Measurements from ENCODE around the gene TYMP. TPM values are rescaled to one million over a fixed set of nuclear protein-coding genes. Genes with fewer than 3 reads are reported as not detected.

TYMP gene
- total and polyA plus RNA-seq, 2 of the 8 experiments (the other 6 are each of a cell fraction or from before 2014, with no cell fraction given): 0.43 to 0.48 TPM

GRCh38 chr22:50561401-50562358 is 31.9 kb upstream of the TYMP start:
- no peak overlapping the region for H3K9ac ChIP-seq (replicated peaks in 1 of 4; ENCODE audit: extremely low read depth in 1 of 4, low read depth in 3 of 4, low read length in 3 of 4)
- no peak overlapping the region for H2BK120ac ChIP-seq (replicated peaks; ENCODE audit: low read depth, low read length)
- H3K36me3 ChIP-seq (ENCODE audit: control insufficient read depth in 2 of 4, insufficient read depth in 4 of 4, low read length in 3 of 4): no peaks in the 10 kb centered on the region
- no peaks in the 10 kb centered on the region for H4K20me1 ChIP-seq (replicated peaks in 1 of 2; ENCODE audit: control insufficient read depth in 1 of 2, insufficient read depth in 2 of 2, low read length in 2 of 2)
- H3K23me2 ChIP-seq (ENCODE audit: low read depth, low read length): peaks cover 3% of the 10 kb centered on the region; the same call in 1 of the 2 replicates
- no peak overlapping the region for H3K14ac ChIP-seq (ENCODE audit: insufficient read length)
- peaks cover 0 to 5% (median 3%) of the 10 kb centered on the region in 4 experiments; a peak in 5 of 7 replicates for H3K27me3 ChIP-seq (replicated peaks in 1 of 4; ENCODE audit: control insufficient read depth in 3 of 4, extremely low read depth in 1 of 4, insufficient read depth in 3 of 4, low read length in 3 of 4)
- FAIRE-seq (no peak), DNase-seq (ENCODE audit: low read depth in 1 of 2, low spot score in 2 of 2) (no peak)
- no peaks in the 10 kb centered on the region for H3K79me1 ChIP-seq (ENCODE audit: low read depth, low read length)
- H3K79me2 ChIP-seq (ENCODE audit: control insufficient read depth in 1 of 2, insufficient read depth in 2 of 2, low read length in 2 of 2): no peaks in the 10 kb centered on the region
- no peak overlapping the region for H2AK5ac ChIP-seq (ENCODE audit: low read depth, low read length)
- H2BK15ac ChIP-seq (ENCODE audit: low read length): peak overlapping the region; percentile 61; the same call in 1 of the 2 replicates
- H3K4me3 ChIP-seq (ENCODE audit: extremely low read depth in 1 of 4, insufficient read depth in 2 of 4, low read depth in 3 of 4, low read length in 4 of 4): no peak overlapping the region
- no peak overlapping the region for H2AFZ ChIP-seq (ENCODE audit: low read length)
- no peak overlapping the region for H2BK20ac ChIP-seq (ENCODE audit: low read length)
- H4K5ac ChIP-seq (ENCODE audit: insufficient read length, low read depth, low read length): no peak overlapping the region
- no peak overlapping the region for H3K56ac ChIP-seq (replicated peaks; ENCODE audit: insufficient read length, low read depth, low read length)
- no peak overlapping the region for H3K4ac ChIP-seq (replicated peaks; ENCODE audit: insufficient read length, low read depth, low read length)
- ChIA-PET POLR2A (ENCODE audit: partially characterized antibody) (no interaction called here), CTCF (ENCODE audit: partially characterized antibody) (interaction anchor here (0.6 to 1.6 kb wide), 2 partner anchors 24 to 59 kb away, joined by 3 read pairs; no protein-coding TSS in a partner anchor)
- no peaks in the 10 kb centered on the region for H3K9me3 ChIP-seq (ENCODE audit: insufficient read depth in 2 of 2, low read depth in 1 of 2, low read length in 1 of 2)
- H2BK5ac ChIP-seq (ENCODE audit: low read depth, low read length): no peak overlapping the region
- no peak overlapping the region for H3K27ac ChIP-seq (ENCODE audit: low read depth, low read length)
- no peak overlapping the region for H4K8ac ChIP-seq (ENCODE audit: extremely low read depth, insufficient read depth, low read length)
- H3K4me2 ChIP-seq (ENCODE audit: insufficient read depth in 1 of 2, low read depth in 2 of 2, low read length in 2 of 2): no peak overlapping the region; a peak in 1 of 4 replicates
- H3K23ac ChIP-seq (ENCODE audit: insufficient read length): no peak overlapping the region
- H4K91ac ChIP-seq (replicated peaks; ENCODE audit: insufficient read length, low read length): no peak overlapping the region
- peaks cover 0 to 3% (median 0%) of the 10 kb centered on the region in 4 experiments; a peak in 2 of 7 replicates for H3K4me1 ChIP-seq (replicated peaks in 1 of 4; ENCODE audit: control insufficient read depth in 3 of 4, insufficient read depth in 4 of 4, low read length in 3 of 4)
- H3K18ac ChIP-seq (ENCODE audit: extremely low read depth, low read length): no peak overlapping the region; the same call in 1 of the 2 replicates
- WGBS, 2 experiments (ENCODE audit: extremely low coverage in 1 of 2, insufficient coverage in 1 of 2, insufficient read length in 1 of 2, insufficient replicate concordance in 2 of 2, low coverage in 1 of 2, low lambda C conversion rate in 2 of 2, missing lambda C conversion rate in 1 of 2): 77% methylated on average over 9 of the region's 34 CpGs; no CpG with 5 or more reads in 1 of the 2 experiments
- 0 out of 2 replicates have a peak overlapping the region, but pooled peaks have one; percentile 19 for H2BK12ac ChIP-seq (ENCODE audit: low read depth, low read length)
- no peak for TF ChIP-seq CTCF (IDR thresholded peaks at IDR 0.05; ENCODE audit: control extremely low read depth in 1 of 3, insufficient read depth in 1 of 3, low read depth in 1 of 3, low read length in 3 of 3)
- TF ChIP-seq RXRA (IDR thresholded peaks at IDR 0.05; ENCODE audit: insufficient read depth, low read depth, low read length): no peak
- TF ChIP-seq JUND (IDR thresholded peaks at IDR 0.05; ENCODE audit: low read length): no peak
- TF ChIP-seq POU5F1 (IDR thresholded peaks at IDR 0.05; ENCODE audit: low read depth, low read length): no peak
- TF ChIP-seq KDM1A (IDR thresholded peaks at IDR 0.05; ENCODE audit: borderline replicate concordance, low read length): no peak
- TF ChIP-seq YY1 (IDR thresholded peaks at IDR 0.05; ENCODE audit: low read depth, low read length): no peak
- no peak for TF ChIP-seq USF2 (IDR thresholded peaks at IDR 0.05; ENCODE audit: low read length)
